ENCODE data around the gene TUBGCP6. TPM values are rescaled to one million over a fixed set of nuclear protein-coding genes. Genes with fewer than 3 reads are reported as not detected.

The TUBGCP6 gene
- total RNA-seq, 1 donor from 2014 or later = 16.9 TPM

DNA sequence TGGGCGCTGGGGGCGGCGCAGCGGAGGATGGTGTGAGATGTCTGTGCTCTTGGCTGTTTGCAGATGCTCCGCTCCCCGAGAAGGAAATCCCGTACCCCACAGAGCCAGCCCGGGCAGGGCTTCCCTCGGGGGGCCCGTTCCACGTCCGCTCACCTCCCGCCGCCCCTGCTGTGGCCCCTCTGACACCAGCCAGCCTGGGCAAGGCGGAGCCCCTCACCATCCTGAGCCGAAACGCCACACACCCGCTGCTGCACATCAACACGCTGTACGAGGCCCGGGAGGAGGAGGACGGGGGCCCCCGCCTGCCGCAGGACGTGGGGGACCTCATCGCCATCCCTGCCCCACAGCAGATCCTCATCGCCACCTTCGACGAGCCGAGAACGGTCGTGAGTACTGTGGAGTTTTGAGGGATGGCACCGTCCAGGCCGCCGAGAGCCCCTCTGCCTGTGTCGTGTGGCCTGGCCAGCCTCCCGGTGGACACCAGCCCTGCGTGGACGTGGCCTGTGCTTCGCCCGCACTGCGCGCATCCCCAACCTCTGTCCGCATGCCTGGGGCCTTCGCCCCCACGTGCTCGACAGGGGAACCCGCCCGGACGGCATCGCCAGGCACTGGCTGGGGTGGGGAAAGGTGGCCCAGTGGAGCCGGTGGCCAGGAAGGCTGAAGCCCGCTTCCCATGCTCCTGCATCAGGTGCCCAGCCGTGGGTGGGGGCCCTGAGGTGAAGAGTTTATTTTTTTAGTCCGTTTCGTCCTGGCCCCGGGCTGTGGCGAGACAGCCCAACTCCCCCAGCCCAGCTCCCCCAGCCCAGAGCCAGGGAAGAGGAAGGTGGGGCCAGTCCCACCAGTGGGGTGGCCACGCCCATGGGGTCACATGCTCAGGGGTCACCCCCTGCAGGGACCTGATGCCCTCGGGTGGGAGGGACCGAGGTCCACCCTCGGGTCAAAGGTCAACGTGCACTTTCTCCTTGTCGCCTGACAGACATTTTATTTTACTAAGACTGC, 65.7 kb downstream of the TUBGCP6 start:
- peaks cover 3% of the 10 kb centered on the region for H3K27me3 Mint-ChIP-seq (ENCODE audit: insufficient read depth, low read depth)
- Histone ChIP-seq H3K27ac (no peak overlapping the region), H3K36me3 (no peaks in the 10 kb centered on the region), H3K9me3 (ENCODE audit: low read depth) (no peaks in the 10 kb centered on the region), H2AFZ (replicated peaks) (no peak overlapping the region), H3F3A (ENCODE audit: low read depth) (no peaks in the 10 kb centered on the region), H3K4me3 (no peak overlapping the region), H3K4me1 (peaks cover 6% of the 10 kb centered on the region), H3K4me2 (no peak overlapping the region), H3K79me2 (ENCODE audit: low read depth) (no peaks in the 10 kb centered on the region), H3K27me3 (peaks cover 3% of the 10 kb centered on the region), H4K20me1 (ENCODE audit: low read depth) (no peaks in the 10 kb centered on the region), H3K9ac (no peak overlapping the region)
- peaks cover 15% of the 10 kb centered on the region for H3K4me1 Mint-ChIP-seq
- H3K9me3 Mint-ChIP-seq = no peaks in the 10 kb centered on the region
- TF ChIP-seq, protein P1, sequence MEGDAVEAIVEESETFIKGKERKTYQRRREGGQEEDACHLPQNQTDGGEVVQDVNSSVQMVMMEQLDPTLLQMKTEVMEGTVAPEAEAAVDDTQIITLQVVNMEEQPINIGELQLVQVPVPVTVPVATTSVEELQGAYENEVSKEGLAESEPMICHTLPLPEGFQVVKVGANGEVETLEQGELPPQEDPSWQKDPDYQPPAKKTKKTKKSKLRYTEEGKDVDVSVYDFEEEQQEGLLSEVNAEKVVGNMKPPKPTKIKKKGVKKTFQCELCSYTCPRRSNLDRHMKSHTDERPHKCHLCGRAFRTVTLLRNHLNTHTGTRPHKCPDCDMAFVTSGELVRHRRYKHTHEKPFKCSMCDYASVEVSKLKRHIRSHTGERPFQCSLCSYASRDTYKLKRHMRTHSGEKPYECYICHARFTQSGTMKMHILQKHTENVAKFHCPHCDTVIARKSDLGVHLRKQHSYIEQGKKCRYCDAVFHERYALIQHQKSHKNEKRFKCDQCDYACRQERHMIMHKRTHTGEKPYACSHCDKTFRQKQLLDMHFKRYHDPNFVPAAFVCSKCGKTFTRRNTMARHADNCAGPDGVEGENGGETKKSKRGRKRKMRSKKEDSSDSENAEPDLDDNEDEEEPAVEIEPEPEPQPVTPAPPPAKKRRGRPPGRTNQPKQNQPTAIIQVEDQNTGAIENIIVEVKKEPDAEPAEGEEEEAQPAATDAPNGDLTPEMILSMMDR (IDR thresholded peaks at IDR 0.05) = no peak
- TF ChIP-seq EZH2phosphoT487 (IDR thresholded peaks at IDR 0.05) (no peak), EZH2 (IDR thresholded peaks at IDR 0.05) (no peak)
- peak overlapping the region; percentile 91 for H3K27ac Mint-ChIP-seq
- DNase-seq (ENCODE audit: low spot score) = no peak
- H3K4me3 Mint-ChIP-seq = no peak overlapping the region
- peaks cover 2% of the 10 kb centered on the region for H3K36me3 Mint-ChIP-seq

DNA sequence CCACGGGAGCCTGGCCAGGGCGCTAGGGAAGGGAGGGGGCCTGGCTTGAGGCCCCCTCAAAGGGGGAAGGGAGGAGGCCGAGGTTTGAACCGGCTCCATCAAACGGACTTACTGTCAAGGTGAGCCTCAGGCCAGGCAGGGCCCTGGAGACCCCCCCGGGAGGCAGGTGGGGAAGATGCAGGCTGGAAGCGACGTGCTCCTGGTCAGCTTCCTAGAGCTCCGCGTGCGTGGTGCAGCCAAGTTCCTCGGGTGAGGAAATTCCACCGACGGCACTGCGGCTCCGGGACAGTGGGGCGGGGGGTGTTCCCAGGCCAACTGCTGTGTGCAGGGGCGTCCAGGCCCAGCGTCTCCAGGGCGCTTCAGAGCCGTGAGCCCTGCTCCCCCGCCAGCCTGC, 66.4 kb downstream of the TUBGCP6 start:
- H3K9me3 ChIP-seq (ENCODE audit: low read depth) = no peaks in the 10 kb centered on the region
- H3K27me3 ChIP-seq = no peaks in the 10 kb centered on the region
- no peaks in the 10 kb centered on the region for H3K79me2 ChIP-seq (ENCODE audit: low read depth)
- peaks cover 2% of the 10 kb centered on the region for H3K36me3 Mint-ChIP-seq
- no peaks in the 10 kb centered on the region for H3F3A ChIP-seq (ENCODE audit: low read depth)
- H3K27ac ChIP-seq = no peak overlapping the region
- H3K4me3 ChIP-seq = no peak overlapping the region
- no peak overlapping the region for H3K4me2 ChIP-seq
- H3K4me1 ChIP-seq = no peaks in the 10 kb centered on the region
- H2AFZ ChIP-seq (replicated peaks) = no peak overlapping the region
- DNase-seq (ENCODE audit: low spot score) = no peak
- H3K9ac ChIP-seq = no peak overlapping the region
- no peaks in the 10 kb centered on the region for H4K20me1 ChIP-seq (ENCODE audit: low read depth)
- H3K4me3 Mint-ChIP-seq = no peak overlapping the region
- H3K27me3 Mint-ChIP-seq (ENCODE audit: insufficient read depth, low read depth) = peaks cover 3% of the 10 kb centered on the region
- no peaks in the 10 kb centered on the region for H3K36me3 ChIP-seq
- H3K27ac Mint-ChIP-seq = no peak overlapping the region
- H3K9me3 Mint-ChIP-seq = no peaks in the 10 kb centered on the region
- TF ChIP-seq, protein P1 (IDR thresholded peaks at IDR 0.05) = no peak
- TF ChIP-seq EZH2phosphoT487 (IDR thresholded peaks at IDR 0.05) (no peak), EZH2 (IDR thresholded peaks at IDR 0.05) (no peak)
- H3K4me1 Mint-ChIP-seq = peaks cover 12% of the 10 kb centered on the region

DNA sequence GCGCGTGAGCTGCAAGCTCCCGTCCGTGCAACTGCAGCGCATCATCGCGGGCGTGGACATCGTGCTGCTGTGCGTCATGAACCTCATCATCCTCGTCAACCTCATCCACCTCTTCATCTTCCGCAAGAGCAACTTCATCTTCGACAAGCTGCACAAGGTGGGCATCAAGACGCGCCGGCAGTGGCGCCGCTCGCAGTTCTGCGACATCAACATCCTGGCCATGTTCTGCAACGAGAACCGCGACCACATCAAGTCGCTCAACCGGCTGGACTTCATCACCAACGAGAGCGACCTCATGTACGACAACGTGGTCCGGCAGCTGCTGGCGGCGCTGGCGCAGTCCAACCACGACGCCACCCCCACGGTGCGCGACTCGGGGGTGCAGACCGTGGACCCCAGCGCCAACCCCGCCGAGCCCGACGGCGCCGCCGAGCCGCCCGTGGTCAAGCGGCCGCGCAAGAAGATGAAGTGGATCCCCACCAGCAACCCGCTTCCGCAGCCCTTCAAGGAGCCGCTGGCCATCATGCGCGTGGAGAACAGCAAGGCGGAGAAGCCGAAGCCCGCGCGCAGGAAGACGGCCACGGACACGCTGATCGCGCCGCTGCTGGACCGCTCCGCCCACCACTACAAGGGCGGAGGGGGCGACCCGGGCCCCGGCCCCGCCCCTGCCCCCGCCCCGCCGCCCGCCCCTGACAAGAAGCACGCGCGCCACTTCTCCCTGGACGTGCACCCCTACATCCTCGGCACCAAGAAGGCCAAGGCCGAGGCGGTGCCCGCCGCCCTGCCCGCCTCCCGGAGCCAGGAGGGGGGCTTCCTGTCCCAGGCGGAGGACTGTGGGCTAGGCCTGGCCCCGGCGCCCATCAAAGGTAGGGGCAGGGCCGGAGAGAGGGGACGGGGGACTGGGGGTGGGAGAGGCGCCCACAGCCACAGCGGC, 67.0 kb downstream of the TUBGCP6 start:
- H3K4me2 ChIP-seq = no peak overlapping the region

More for the DNA sequence above, 67.0 kb downstream of the TUBGCP6 start:
- Histone ChIP-seq H4K20me1 (ENCODE audit: low read depth) (no peaks in the 10 kb centered on the region), H3F3A (ENCODE audit: low read depth) (no peaks in the 10 kb centered on the region), H3K4me3 (no peak overlapping the region), H3K27me3 (no peaks in the 10 kb centered on the region), H3K36me3 (no peaks in the 10 kb centered on the region), H3K4me1 (no peaks in the 10 kb centered on the region), H3K79me2 (ENCODE audit: low read depth) (no peaks in the 10 kb centered on the region), H3K27ac (no peak overlapping the region), H3K9me3 (ENCODE audit: low read depth) (no peaks in the 10 kb centered on the region), H2AFZ (replicated peaks) (no peak overlapping the region), H3K9ac (no peak overlapping the region)
- Mint-ChIP-seq H3K27ac (peak overlapping the region; percentile 92), H3K9me3 (no peaks in the 10 kb centered on the region), H3K36me3 (peaks cover 2% of the 10 kb centered on the region), H3K27me3 (ENCODE audit: insufficient read depth, low read depth) (peaks cover under 1% of the 10 kb centered on the region), H3K4me1 (peaks cover 12% of the 10 kb centered on the region), H3K4me3 (no peak overlapping the region)
- no peak for DNase-seq (ENCODE audit: low spot score)
- TF ChIP-seq, protein P1 (IDR thresholded peaks at IDR 0.05) = no peak
- TF ChIP-seq EZH2phosphoT487 (IDR thresholded peaks at IDR 0.05) (no peak), EZH2 (IDR thresholded peaks at IDR 0.05) (no peak)

Measured in neural progenitor cell (in vitro differentiated cells).